Measurements from ENCODE around the gene TOP1. TPM values are rescaled to one million over a fixed set of nuclear protein-coding genes. Genes with fewer than 3 reads are reported as not detected.
"Not testable (repeated sequence)": the region's sequence is repeated elsewhere in the genome, so short reads cannot be mapped to it uniquely, and the experiment has no call there.

Gene TOP1
- total and polyA plus RNA-seq, 4 donors: 39.7 to 62.7 (median 51.7) TPM

DNA sequence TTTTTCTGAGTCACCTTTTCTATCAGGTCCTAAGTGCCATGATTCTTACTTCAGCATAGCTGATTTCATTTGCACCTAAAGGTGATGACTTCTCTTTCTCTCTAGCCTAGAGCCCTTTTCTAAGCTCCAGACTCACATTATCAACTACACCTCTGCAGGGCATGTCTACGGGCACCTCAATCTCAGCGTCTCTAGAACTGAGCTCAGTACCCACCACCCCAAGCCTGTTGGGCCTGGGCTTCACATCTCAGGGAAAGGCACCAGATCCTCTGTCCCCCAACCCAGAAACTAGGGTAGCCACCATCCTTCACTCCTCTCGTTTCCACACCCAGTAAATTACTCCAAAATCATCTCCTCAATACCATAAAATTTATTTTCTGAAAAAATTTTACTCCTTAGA lies 98.1 kb downstream of the TOP1 start:
- Histone ChIP-seq H3K9me3 (ENCODE audit: control insufficient read depth in 4 of 4, insufficient read depth in 3 of 4, low read length in 3 of 4) (no peaks in the 10 kb centered on the region), H3K27ac (ENCODE audit: low read depth in 1 of 2, low read length in 1 of 2) (no peak overlapping the region), H3K36me3 (ENCODE audit: control insufficient read depth in 4 of 4, insufficient read depth in 4 of 4, low read length in 4 of 4) (peaks cover 25 to 33% (median 27%) of the 10 kb centered on the region in 4 donors), H3K9ac (ENCODE audit: insufficient read depth in 1 of 2, low read length in 2 of 2) (no peak overlapping the region), H3K27me3 (ENCODE audit: control insufficient read depth in 3 of 3, insufficient read depth in 3 of 3, low read length in 2 of 3) (no peaks in the 10 kb centered on the region), H3K4me1 (ENCODE audit: control insufficient read depth in 5 of 5, insufficient read depth in 5 of 5, low read length in 5 of 5) (no peaks in the 10 kb centered on the region), H3K4me3 (no peak overlapping the region)
- TF ChIP-seq, protein P1, sequence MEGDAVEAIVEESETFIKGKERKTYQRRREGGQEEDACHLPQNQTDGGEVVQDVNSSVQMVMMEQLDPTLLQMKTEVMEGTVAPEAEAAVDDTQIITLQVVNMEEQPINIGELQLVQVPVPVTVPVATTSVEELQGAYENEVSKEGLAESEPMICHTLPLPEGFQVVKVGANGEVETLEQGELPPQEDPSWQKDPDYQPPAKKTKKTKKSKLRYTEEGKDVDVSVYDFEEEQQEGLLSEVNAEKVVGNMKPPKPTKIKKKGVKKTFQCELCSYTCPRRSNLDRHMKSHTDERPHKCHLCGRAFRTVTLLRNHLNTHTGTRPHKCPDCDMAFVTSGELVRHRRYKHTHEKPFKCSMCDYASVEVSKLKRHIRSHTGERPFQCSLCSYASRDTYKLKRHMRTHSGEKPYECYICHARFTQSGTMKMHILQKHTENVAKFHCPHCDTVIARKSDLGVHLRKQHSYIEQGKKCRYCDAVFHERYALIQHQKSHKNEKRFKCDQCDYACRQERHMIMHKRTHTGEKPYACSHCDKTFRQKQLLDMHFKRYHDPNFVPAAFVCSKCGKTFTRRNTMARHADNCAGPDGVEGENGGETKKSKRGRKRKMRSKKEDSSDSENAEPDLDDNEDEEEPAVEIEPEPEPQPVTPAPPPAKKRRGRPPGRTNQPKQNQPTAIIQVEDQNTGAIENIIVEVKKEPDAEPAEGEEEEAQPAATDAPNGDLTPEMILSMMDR (IDR thresholded peaks at IDR 0.05; ENCODE audit: control extremely low read depth, extremely low read depth): no peak
- no peak for ATAC-seq (ENCODE audit: insufficient read depth, low FRiP score)
- 96 to 100% methylated on average over 3 of the region's 3 CpGs for whole genome bisulfite sequencing, 2 donors
- DNase-seq: no peak

DNA sequence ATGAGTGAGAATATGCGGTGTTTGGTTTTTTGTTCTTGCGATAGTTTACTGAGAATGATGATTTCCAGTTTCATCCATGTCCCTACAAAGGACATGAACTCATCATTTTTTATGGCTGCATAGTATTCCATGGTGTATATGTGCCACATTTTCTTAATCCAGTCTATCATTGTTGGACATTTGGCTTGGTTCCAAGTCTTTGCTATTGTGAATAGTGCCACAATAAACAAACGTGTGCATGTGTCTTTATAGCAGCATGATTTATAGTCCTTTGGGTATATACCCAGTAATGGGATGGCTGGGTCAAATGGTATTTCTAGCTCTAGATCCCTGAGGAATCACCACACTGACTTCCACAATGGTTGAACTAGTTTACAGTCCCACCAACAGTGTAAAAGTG lies 99.7 kb downstream of the TOP1 start:
- WGBS, 2 donors: no CpG with 5 or more reads among the region's 3 CpGs
- H3K9me3 ChIP-seq (ENCODE audit: control insufficient read depth in 4 of 4, insufficient read depth in 3 of 4, low read length in 3 of 4); H3K27me3 ChIP-seq (ENCODE audit: control insufficient read depth in 3 of 3, insufficient read depth in 3 of 3, low read length in 2 of 3); DNase-seq; H3K27ac ChIP-seq (ENCODE audit: low read depth in 1 of 2, low read length in 1 of 2); H3K9ac ChIP-seq (ENCODE audit: insufficient read depth in 1 of 2, low read length in 2 of 2); H3K4me1 ChIP-seq (ENCODE audit: control insufficient read depth in 5 of 5, insufficient read depth in 5 of 5, low read length in 5 of 5); ATAC-seq (ENCODE audit: insufficient read depth, low FRiP score); H3K4me3 ChIP-seq: not testable (repeated sequence)
- H3K36me3 ChIP-seq (ENCODE audit: control insufficient read depth in 4 of 4, insufficient read depth in 4 of 4, low read length in 4 of 4): peaks cover 11 to 18% (median 15%) of the 10 kb centered on the region in 4 donors

DNA sequence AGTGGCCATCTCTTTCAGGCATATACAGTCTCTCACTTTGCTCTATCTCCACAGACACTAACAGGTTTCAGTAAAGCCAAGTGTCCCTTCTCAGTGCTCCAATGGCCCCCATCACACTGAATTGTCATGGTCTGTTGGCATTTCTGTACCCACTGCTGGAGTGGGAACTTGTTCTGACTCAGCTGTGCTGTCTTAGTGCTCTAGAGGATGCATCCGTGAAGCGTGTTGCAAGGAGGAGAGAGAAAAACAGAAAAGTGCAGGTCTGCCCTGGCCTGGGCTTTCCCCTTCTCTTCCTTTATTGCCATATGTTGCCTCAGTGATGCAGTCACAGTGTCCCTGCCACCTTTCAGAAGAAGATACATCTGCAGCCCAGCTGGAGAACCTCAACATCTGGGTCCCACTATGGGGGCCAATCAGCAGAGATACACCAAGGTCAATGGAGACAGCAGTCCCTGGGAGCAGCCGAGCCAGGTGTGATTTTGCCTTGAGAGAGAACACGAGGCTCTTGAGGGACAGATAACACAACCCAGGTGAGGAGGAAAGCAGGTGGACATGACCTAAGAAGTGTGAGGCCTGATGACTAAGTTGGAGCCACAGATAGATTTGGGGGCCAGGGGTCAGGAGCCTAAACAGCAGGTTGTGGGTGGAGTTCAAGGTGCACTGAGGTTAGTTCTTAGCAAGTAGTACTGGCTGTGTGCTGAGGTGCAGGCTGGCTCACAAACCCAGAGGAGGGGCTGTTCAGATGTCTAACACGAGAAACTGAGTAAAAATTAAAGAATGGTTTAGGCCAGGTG lies 103.2 kb downstream of the TOP1 start:
- Histone ChIP-seq H3K4me1 (ENCODE audit: control insufficient read depth in 5 of 5, insufficient read depth in 5 of 5, low read length in 5 of 5) (peaks cover 0 to 5% (median 2%) of the 10 kb centered on the region in 5 donors), H3K27ac (ENCODE audit: low read depth in 1 of 2, low read length in 1 of 2) (no peak overlapping the region), H3K27me3 (ENCODE audit: control insufficient read depth in 3 of 3, insufficient read depth in 3 of 3, low read length in 2 of 3) (no peaks in the 10 kb centered on the region), H3K9me3 (ENCODE audit: control insufficient read depth in 4 of 4, insufficient read depth in 3 of 4, low read length in 3 of 4) (no peaks in the 10 kb centered on the region), H3K36me3 (ENCODE audit: control insufficient read depth in 4 of 4, insufficient read depth in 4 of 4, low read length in 4 of 4) (peaks cover 0 to under 1% (median 0%) of the 10 kb centered on the region in 4 donors), H3K4me3 (no peak overlapping the region), H3K9ac (ENCODE audit: insufficient read depth in 1 of 2, low read length in 2 of 2) (no peak overlapping the region)
- no peak for DNase-seq
- WGBS, 2 donors: 81 to 95% methylated on average over 5 of the region's 5 CpGs
- no peak for ATAC-seq (ENCODE audit: insufficient read depth, low FRiP score)
- TF ChIP-seq, protein P1 (IDR thresholded peaks at IDR 0.05; ENCODE audit: control extremely low read depth, extremely low read depth): no peak

DNA sequence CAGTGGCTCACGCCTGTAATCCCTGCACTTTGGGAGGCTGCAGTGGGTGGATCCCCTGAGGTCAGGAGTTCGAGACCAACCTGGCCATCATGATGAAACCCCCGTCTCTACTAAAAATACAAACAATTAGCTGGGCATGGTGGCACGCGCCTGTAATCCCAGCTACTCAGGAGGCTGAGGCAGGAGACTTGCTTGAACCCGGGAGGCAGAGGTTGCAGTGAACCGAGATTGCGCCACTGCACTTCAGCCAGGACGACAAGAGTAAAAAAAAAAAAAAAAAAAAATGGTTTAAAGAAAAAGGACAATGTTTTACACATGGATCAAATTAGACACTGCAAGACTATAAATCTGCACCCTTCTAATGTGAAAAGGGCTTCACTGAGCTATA lies 103.8 kb downstream of the TOP1 start:
- not testable (repeated sequence) for H3K4me3 ChIP-seq

More for the DNA sequence above, 103.8 kb downstream of the TOP1 start:
- not testable (repeated sequence) for DNase-seq; H3K27ac ChIP-seq (ENCODE audit: low read depth in 1 of 2, low read length in 1 of 2); H3K9ac ChIP-seq (ENCODE audit: insufficient read depth in 1 of 2, low read length in 2 of 2); H3K9me3 ChIP-seq (ENCODE audit: control insufficient read depth in 4 of 4, insufficient read depth in 3 of 4, low read length in 3 of 4); H3K36me3 ChIP-seq (ENCODE audit: control insufficient read depth in 4 of 4, insufficient read depth in 4 of 4, low read length in 4 of 4); H3K4me1 ChIP-seq (ENCODE audit: control insufficient read depth in 5 of 5, insufficient read depth in 5 of 5, low read length in 5 of 5); ATAC-seq (ENCODE audit: insufficient read depth, low FRiP score); H3K27me3 ChIP-seq (ENCODE audit: control insufficient read depth in 3 of 3, insufficient read depth in 3 of 3, low read length in 2 of 3)
- WGBS, 2 donors: 83% methylated on average over 9 of the region's 9 CpGs

Data from lung (tissue), 12 donors.